ENCODE measurements around the gene ASB2.

Gene ASB2

DNA sequence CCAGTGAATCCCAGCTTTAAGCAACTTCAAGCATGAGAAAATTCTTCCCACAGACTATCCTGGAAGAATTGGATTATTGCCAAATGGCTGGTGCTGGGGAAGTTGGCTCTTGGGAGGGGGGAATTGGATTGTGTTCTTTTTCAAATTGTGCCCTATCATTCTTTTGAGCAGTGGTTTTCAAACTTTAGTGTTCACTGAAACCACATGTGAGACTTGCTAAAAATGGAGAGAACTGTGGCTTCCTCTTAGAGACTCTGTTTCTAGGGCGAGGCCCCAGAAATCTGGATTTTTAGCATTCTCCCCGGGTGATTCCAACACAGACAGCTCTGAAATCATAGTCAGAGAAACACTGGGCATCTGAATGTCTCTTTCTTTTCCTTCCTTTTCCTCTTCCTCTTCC is 35.4 kb upstream of the ASB2 start:
- no peaks in the 10 kb centered on the region for H3K36me3 ChIP-seq (replicated peaks; ENCODE audit: low read depth, low read length)
- H3K4me2 ChIP-seq (ENCODE audit: low read length) = peak overlapping the region; percentile 24
- no peak overlapping the region for H3K27ac ChIP-seq (ENCODE audit: low read length)
- TF ChIP-seq, protein P1, sequence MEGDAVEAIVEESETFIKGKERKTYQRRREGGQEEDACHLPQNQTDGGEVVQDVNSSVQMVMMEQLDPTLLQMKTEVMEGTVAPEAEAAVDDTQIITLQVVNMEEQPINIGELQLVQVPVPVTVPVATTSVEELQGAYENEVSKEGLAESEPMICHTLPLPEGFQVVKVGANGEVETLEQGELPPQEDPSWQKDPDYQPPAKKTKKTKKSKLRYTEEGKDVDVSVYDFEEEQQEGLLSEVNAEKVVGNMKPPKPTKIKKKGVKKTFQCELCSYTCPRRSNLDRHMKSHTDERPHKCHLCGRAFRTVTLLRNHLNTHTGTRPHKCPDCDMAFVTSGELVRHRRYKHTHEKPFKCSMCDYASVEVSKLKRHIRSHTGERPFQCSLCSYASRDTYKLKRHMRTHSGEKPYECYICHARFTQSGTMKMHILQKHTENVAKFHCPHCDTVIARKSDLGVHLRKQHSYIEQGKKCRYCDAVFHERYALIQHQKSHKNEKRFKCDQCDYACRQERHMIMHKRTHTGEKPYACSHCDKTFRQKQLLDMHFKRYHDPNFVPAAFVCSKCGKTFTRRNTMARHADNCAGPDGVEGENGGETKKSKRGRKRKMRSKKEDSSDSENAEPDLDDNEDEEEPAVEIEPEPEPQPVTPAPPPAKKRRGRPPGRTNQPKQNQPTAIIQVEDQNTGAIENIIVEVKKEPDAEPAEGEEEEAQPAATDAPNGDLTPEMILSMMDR (IDR thresholded peaks at IDR 0.05; ENCODE audit: low read depth, low read length) = no peak
- no peak for TF ChIP-seq EZH2phosphoT487 (IDR thresholded peaks at IDR 0.05; ENCODE audit: low read depth)
- no peak overlapping the region for H3K9ac ChIP-seq (ENCODE audit: low read length)
- H3K79me2 ChIP-seq (ENCODE audit: low read length) = no peaks in the 10 kb centered on the region
- no peaks in the 10 kb centered on the region for H4K20me1 ChIP-seq (ENCODE audit: insufficient read depth, low read length)
- H2AFZ ChIP-seq (ENCODE audit: low read depth, low read length) = no peak overlapping the region; the same call in 1 of the 2 replicates
- H3K4me1 ChIP-seq (ENCODE audit: low read length) = peaks cover 14% of the 10 kb centered on the region
- no peak overlapping the region for H3K4me3 ChIP-seq (ENCODE audit: low read length)
- H3K27me3 ChIP-seq (ENCODE audit: low read depth, low read length) = peaks cover 23% of the 10 kb centered on the region
- H3K9me3 ChIP-seq (ENCODE audit: insufficient read depth, low read length) = no peaks in the 10 kb centered on the region

DNA sequence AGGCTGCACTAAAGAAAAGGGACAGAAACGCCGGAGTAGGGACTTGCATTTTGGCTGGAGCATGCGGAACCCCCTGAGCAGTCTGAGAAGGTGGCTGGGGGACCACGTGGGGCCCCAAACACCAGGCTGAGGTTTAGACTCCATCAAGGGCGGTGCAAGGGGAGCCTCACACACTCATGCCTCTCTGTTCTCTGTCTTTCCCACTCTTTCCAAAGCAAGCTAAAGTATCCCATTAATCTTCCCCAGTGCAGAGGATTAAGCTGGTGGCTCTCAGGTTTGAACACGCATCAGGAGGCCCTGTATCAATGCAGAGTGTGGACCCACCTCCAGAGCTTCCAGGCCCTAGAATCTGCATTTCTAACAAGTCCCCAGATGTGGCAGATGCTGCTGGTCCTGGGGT is 34.3 kb upstream of the ASB2 start:
- Histone ChIP-seq H3K9ac (ENCODE audit: low read length) (no peak overlapping the region), H3K9me3 (ENCODE audit: insufficient read depth, low read length) (no peaks in the 10 kb centered on the region), H3K27me3 (ENCODE audit: low read depth, low read length) (peaks cover 13% of the 10 kb centered on the region), H3K4me3 (ENCODE audit: low read length) (no peak overlapping the region), H3K27ac (ENCODE audit: low read length) (no peak overlapping the region), H4K20me1 (ENCODE audit: insufficient read depth, low read length) (no peaks in the 10 kb centered on the region), H3K4me1 (ENCODE audit: low read length) (peaks cover 19% of the 10 kb centered on the region), H3K4me2 (ENCODE audit: low read length) (no peak overlapping the region), H3K36me3 (replicated peaks; ENCODE audit: low read depth, low read length) (no peaks in the 10 kb centered on the region), H2AFZ (ENCODE audit: low read depth, low read length) (no peak overlapping the region), H3K79me2 (ENCODE audit: low read length) (no peaks in the 10 kb centered on the region)
- TF ChIP-seq, protein P1 (IDR thresholded peaks at IDR 0.05; ENCODE audit: low read depth, low read length) = no peak
- no peak for TF ChIP-seq EZH2phosphoT487 (IDR thresholded peaks at IDR 0.05; ENCODE audit: low read depth)

DNA sequence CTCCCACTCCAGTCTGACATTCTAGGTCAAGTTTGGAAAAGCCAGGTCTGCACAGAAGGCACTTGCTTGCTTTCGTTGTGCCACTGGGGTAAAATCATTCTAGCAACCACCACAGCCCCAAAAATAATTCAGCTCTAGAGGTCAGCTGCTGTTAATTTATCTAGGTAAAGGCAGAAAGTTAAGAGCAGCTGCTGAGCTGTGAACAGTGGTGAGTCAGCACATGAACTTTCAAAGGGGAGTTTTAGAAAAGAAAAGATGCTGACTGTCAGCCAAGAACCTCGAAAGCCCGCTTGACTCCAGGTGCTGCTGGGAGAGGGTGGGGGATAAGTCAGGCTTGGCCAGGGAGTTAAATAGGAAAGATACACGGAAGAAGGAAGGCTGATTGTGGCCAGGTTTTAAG is 33.4 kb upstream of the ASB2 start:
- Histone ChIP-seq H3K27me3 (ENCODE audit: low read depth, low read length) (peaks cover 7% of the 10 kb centered on the region), H3K4me2 (ENCODE audit: low read length) (peak overlapping the region; percentile 29), H3K36me3 (replicated peaks; ENCODE audit: low read depth, low read length) (no peaks in the 10 kb centered on the region), H3K9me3 (ENCODE audit: insufficient read depth, low read length) (no peaks in the 10 kb centered on the region), H3K4me3 (ENCODE audit: low read length) (no peak overlapping the region), H3K79me2 (ENCODE audit: low read length) (no peaks in the 10 kb centered on the region), H3K27ac (ENCODE audit: low read length) (no peak overlapping the region), H3K9ac (ENCODE audit: low read length) (no peak overlapping the region), H4K20me1 (ENCODE audit: insufficient read depth, low read length) (no peaks in the 10 kb centered on the region), H2AFZ (ENCODE audit: low read depth, low read length) (no peak overlapping the region), H3K4me1 (ENCODE audit: low read length) (peaks cover 26% of the 10 kb centered on the region)
- TF ChIP-seq, protein P1 (IDR thresholded peaks at IDR 0.05; ENCODE audit: low read depth, low read length) = no peak

DNA sequence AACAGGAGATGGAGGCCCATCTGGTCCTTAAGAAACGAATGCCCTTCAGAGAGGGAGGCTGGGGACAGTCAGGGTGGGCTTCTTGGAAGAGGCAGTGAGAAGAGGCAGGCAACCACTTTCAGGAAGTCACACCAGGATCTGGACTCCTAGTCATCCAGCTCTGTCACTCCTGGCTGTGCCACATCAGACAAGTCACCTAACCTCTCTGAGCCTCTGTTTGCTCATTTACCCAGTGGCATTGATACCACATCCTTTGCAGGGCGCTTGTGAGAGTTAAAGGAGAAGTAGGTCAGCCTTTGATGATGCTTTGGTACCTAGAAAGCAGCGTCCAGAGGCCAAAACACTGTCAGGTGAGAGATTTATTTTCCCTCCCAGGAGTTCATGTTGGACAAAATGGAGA is 31.9 kb upstream of the ASB2 start:
- Histone ChIP-seq H3K4me1 (ENCODE audit: low read length) (peaks cover 27% of the 10 kb centered on the region), H3K9me3 (ENCODE audit: insufficient read depth, low read length) (no peaks in the 10 kb centered on the region), H4K20me1 (ENCODE audit: insufficient read depth, low read length) (no peaks in the 10 kb centered on the region), H3K27me3 (ENCODE audit: low read depth, low read length) (peaks cover 12% of the 10 kb centered on the region), H3K9ac (ENCODE audit: low read length) (no peak overlapping the region), H3K36me3 (replicated peaks; ENCODE audit: low read depth, low read length) (no peaks in the 10 kb centered on the region), H3K4me2 (ENCODE audit: low read length) (no peak overlapping the region), H3K79me2 (ENCODE audit: low read length) (no peaks in the 10 kb centered on the region), H3K4me3 (ENCODE audit: low read length) (no peak overlapping the region), H2AFZ (ENCODE audit: low read depth, low read length) (no peak overlapping the region), H3K27ac (ENCODE audit: low read length) (no peak overlapping the region)
- no peak for TF ChIP-seq EZH2phosphoT487 (IDR thresholded peaks at IDR 0.05; ENCODE audit: low read depth)
- TF ChIP-seq, protein P1 (IDR thresholded peaks at IDR 0.05; ENCODE audit: low read depth, low read length) = no peak
